Body of pancreas (tissue), 4 donors: ENCODE data around the gene ADGRD1. TPM values are rescaled to one million over a fixed set of nuclear protein-coding genes. Genes with fewer than 3 reads are reported as not detected.

ENCODE experiments used
- ATAC-seq: fragments of 150-250 bp; one replicate; pipeline ENCODE4 v1.9.1; 2016
- DNase-seq, 4 donors: peaks; one replicate each; pipeline ENCODE4 v3.0.0-alpha.2; 2019
- H3K27ac ChIP-seq, 4 donors: fragments of 200-600 bp; sonication (generic); 1 replicate in 3 of 4; 2 replicates in 1 of 4; pipeline versions ENCODE4 v1.5.1 to v1.6.1; 2016 to 2019; ENCODE audit warnings: mild to moderate bottlenecking in 1 of 4, mixed read lengths in 1 of 4, moderate library complexity in 1 of 4
- H3K27me3 ChIP-seq, 2 donors: fragments of 200-600 bp; sonication (generic); one replicate each; pipeline ENCODE4 v1.6.0; 2016; ENCODE audit warnings: mild to moderate bottlenecking in 1 of 2
- H3K36me3 ChIP-seq, 2 donors: fragments of 200-600 bp; sonication (generic); replicated peaks in 1 of 2; 2 replicates each; pipeline ENCODE4 v1.5.1; 2016; ENCODE audit warnings: low read depth in 2 of 2; ENCODE audit not compliant: insufficient read depth in 1 of 2
- H3K4me1 ChIP-seq: fragments of 200-600 bp; sonication (generic); one replicate; pipeline ENCODE4 v1.6.0; 2016
- H3K4me3 ChIP-seq, 2 donors: fragments of 200-600 bp; sonication (generic); 1 replicate in 1 of 2; 2 replicates in 1 of 2; pipeline ENCODE4 v1.5.1; 2016 to 2019
- H3K9me3 ChIP-seq, 3 donors: fragments of 200-600 bp; sonication (generic); 1 replicate in 2 of 3; 2 replicates in 1 of 3; pipeline ENCODE4 v1.5.1; 2016
- POLR2A ChIP-seq, 3 donors: fragments of 450-650 bp; IDR thresholded peaks; one replicate each; pipeline ENCODE4 v1.6.1; 2016; ENCODE audit warnings: antibody characterized with exemption in 3 of 3, mild to moderate bottlenecking in 2 of 3
- WGBS, 2 donors: methylation state at CpG; one replicate each; pipeline ENCODE4 v1.1.5; 2017; 5-methylcytosine and 5-hydroxymethylcytosine counted together
- intact Hi-C: fragments of 100-400 bp; cut with DNase I; formaldehyde crosslinking; loops from one replicate; pipeline ENCODE4 v1.15.1; 2023
- total RNA-seq, 2 donors: library from RNA; depleted of rRNA; stranded (reverse); fragments of >200 nt; gene quantifications; one replicate each; pipeline ENCODE4 v1.1.0, GENCODE V29; 2016
- TF ChIP-seq, protein P1 (sequence below), 7 experiments: fragments of 450-650 bp in 4 of 7; fragments of 200-600 bp in 3 of 7; sonication (generic) in 3 of 7; IDR thresholded peaks; one replicate each; pipeline ENCODE4 v1.5.1; 2016 to 2019; ENCODE audit warnings: antibody characterized with exemption in 7 of 7

ADGRD1 gene
- total RNA-seq, 2 donors from 2014 or later = 4.4 to 4.9 TPM

DNA sequence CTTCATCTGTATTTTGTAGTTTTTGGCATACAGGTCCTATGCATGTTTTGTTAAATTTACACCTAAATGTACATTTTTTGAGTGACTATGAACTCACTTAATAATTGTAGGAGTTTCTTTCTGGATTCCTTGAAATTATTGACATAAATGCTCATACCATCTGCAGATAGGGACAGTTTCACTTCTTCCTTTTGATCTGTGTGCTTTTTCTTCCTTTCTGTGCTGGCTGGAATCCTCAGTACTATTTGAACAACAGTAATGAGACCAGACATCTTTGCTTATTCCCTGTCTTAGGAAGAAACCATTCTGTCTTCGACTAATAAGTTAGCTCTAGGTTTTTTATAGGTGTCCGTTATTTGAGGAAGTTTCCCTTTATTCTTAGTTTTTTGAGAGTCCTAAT, 110.3 kb downstream of the ADGRD1 start:
- 74 to 93% methylated on average over 2 of the region's 2 CpGs for WGBS, 2 donors
- intact Hi-C loops = no loop called here
- no peak overlapping the region for H3K27ac ChIP-seq

DNA sequence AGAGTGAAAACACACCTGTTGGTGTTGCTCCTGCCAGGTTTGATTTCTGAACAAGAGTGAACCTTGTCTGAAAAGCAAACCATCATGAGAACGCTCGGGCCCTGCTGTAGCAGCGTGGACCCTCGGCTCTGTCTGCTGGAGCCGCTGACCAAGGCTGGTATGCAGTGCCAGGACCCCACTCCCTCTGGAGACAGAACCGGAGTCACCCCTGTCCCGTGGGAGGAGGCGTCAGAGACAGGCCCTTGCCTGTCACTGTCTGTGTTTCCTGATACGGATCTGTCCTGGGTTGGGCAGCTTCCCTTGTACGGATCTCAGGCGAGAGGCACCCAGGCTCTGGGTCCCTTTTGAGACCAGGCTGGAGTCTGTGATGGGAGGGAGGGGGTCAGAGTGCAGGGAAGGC, 111.6 kb downstream of the ADGRD1 start:
- no peaks in the 10 kb centered on the region for H3K9me3 ChIP-seq
- WGBS, 2 donors = 71 to 85% methylated on average over 7 to 10 of the region's 11 CpGs
- H3K4me1 ChIP-seq = no peaks in the 10 kb centered on the region
- H3K27me3 ChIP-seq = no peaks in the 10 kb centered on the region
- intact Hi-C loops = no loop called here
- no peak for DNase-seq
- H3K27ac ChIP-seq = no peak overlapping the region
- TF ChIP-seq, protein P1, sequence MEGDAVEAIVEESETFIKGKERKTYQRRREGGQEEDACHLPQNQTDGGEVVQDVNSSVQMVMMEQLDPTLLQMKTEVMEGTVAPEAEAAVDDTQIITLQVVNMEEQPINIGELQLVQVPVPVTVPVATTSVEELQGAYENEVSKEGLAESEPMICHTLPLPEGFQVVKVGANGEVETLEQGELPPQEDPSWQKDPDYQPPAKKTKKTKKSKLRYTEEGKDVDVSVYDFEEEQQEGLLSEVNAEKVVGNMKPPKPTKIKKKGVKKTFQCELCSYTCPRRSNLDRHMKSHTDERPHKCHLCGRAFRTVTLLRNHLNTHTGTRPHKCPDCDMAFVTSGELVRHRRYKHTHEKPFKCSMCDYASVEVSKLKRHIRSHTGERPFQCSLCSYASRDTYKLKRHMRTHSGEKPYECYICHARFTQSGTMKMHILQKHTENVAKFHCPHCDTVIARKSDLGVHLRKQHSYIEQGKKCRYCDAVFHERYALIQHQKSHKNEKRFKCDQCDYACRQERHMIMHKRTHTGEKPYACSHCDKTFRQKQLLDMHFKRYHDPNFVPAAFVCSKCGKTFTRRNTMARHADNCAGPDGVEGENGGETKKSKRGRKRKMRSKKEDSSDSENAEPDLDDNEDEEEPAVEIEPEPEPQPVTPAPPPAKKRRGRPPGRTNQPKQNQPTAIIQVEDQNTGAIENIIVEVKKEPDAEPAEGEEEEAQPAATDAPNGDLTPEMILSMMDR (IDR thresholded peaks at IDR 0.05) = no peak
- no peak for TF ChIP-seq POLR2A (IDR thresholded peaks at IDR 0.05)
- no peak for ATAC-seq
- no peaks in the 10 kb centered on the region for H3K36me3 ChIP-seq
- H3K4me3 ChIP-seq = no peak overlapping the region

More for the DNA sequence above, 110.3 kb downstream of the ADGRD1 start:
- Histone ChIP-seq H3K9me3 (no peaks in the 10 kb centered on the region), H3K4me1 (no peaks in the 10 kb centered on the region), H3K4me3 (no peak overlapping the region), H3K36me3 (no peaks in the 10 kb centered on the region), H3K27me3 (no peaks in the 10 kb centered on the region)
- DNase-seq (no peak), ATAC-seq (no peak)
- no peak for TF ChIP-seq POLR2A (IDR thresholded peaks at IDR 0.05)
- TF ChIP-seq, protein P1 (IDR thresholded peaks at IDR 0.05) = no peak

DNA sequence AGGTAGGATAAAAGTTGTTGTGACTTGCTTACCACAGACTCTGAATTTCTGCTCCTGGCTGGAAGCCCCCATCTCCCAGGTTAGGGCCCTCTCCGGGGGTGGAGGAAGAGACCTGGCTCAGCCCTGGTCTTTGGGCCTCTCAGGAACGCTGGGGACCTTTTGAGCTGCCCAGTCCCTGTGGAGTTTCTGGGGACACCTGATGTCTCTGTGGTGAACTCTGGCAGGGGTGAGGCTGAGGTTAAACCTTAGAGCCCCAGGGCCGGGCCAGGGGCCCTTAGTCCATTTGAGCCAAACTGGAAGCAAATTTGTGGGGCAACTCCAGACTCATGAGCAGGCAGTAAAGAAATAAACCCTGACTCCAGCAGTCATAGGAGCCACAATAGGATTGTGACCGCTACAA, 112.1 kb downstream of the ADGRD1 start:
- H3K4me3 ChIP-seq = no peak overlapping the region

DNA sequence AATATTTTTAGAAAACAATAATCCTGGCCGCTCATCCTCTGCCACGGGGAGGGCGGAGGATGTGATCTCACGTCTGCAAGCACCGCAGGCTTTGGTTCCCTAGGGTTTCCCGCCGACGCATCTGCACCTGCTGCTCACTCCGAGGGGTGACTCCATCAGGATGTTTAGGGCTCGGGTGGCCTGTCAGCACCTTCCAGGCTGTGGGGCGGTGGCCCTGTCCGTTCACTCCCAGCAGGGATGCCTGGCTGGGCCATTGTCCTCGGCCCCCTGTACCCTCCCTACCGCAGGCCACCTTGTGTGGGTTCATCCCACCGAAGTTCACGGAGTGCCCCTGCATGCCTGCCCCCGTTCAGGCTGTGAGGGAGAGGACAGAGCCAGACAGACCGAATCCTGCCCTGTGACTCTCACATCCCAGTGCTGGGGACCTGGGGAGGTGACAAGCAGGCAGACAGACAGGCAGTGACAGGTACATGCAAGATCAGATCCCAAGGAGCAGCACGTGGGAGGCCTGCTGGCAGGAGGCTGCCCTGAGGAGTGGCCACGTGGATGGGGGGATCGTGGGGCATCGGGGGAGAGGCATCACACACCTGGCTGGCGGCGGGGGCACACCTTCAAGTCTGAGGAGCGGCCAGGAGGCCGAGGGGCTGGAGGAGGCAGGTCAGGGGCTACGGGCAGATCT, 112.6 kb downstream of the ADGRD1 start:
- H3K36me3 ChIP-seq = no peaks in the 10 kb centered on the region
- no peak overlapping the region for H3K27ac ChIP-seq
- ATAC-seq (no peak), DNase-seq (no peak)
- no peak overlapping the region for H3K4me3 ChIP-seq
- no peaks in the 10 kb centered on the region for H3K27me3 ChIP-seq
- no peak for TF ChIP-seq POLR2A (IDR thresholded peaks at IDR 0.05)
- TF ChIP-seq, protein P1 (IDR thresholded peaks at IDR 0.05) = no peak
- intact Hi-C loops = no loop called here
- no peaks in the 10 kb centered on the region for H3K9me3 ChIP-seq
- WGBS, 2 donors = 89% methylated on average over 19 to 25 of the region's 27 CpGs
- no peaks in the 10 kb centered on the region for H3K4me1 ChIP-seq

More for the DNA sequence above, 112.1 kb downstream of the ADGRD1 start:
- ATAC-seq = no peak
- H3K4me1 ChIP-seq = no peaks in the 10 kb centered on the region
- no peaks in the 10 kb centered on the region for H3K27me3 ChIP-seq
- no peaks in the 10 kb centered on the region for H3K36me3 ChIP-seq
- intact Hi-C loops = no loop called here
- no peak overlapping the region for H3K27ac ChIP-seq
- DNase-seq = no peak
- H3K9me3 ChIP-seq = no peaks in the 10 kb centered on the region
- 82 to 100% methylated on average over 3 to 4 of the region's 4 CpGs for WGBS, 2 donors
- no peak for TF ChIP-seq POLR2A (IDR thresholded peaks at IDR 0.05)

DNA sequence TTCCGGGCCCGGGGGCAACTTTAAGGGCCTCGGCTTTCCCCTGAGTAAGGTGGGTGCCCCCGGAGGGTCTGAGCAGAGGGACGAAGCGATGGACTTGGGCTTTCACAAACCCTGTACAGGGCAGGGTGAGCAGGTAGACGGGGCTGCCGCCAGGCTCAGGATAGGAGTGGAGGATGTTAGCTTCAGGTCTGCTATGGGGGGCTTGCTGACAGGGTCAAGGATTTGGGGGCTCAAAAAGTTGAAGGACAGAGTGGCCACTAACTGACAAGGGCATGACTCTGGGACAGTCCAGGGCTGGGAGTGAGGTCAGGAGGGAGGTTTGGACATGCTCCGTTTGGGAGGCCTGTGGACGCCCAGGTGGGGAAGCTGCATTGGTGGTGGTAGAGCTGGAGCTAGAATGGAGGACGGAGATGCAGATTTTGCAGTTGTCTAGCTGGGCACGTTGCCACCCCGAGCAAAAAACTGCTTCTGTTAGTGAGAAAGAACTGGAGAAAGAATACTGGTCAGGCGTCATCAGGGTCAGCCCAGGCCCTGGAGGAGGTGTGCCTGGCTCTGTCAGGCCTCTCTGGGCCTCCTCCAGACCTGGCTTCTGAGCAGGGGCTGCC, 113.3 kb downstream of the ADGRD1 start:
- ATAC-seq (no peak), DNase-seq (no peak)
- Histone ChIP-seq H3K27me3 (no peaks in the 10 kb centered on the region), H3K36me3 (no peaks in the 10 kb centered on the region), H3K9me3 (no peaks in the 10 kb centered on the region), H3K4me1 (no peaks in the 10 kb centered on the region), H3K4me3 (no peak overlapping the region), H3K27ac (no peak overlapping the region)
- TF ChIP-seq, protein P1 (IDR thresholded peaks at IDR 0.05) = no peak
- TF ChIP-seq POLR2A (IDR thresholded peaks at IDR 0.05) = no peak
- intact Hi-C loops = no loop called here
- WGBS, 2 donors = 92 to 95% methylated on average over 14 of the region's 14 CpGs
